HG02970 (cell line): ENCODE results near the gene ATPAF2.
"Not testable (repeated sequence)": the region's sequence is repeated elsewhere in the genome, so short reads cannot be mapped to it uniquely, and the experiment has no call there.

Experiments used
- ATAC-seq: cut with Tn5 transposase; IDR thresholded peaks from one replicate; pipeline ENCODE4 v1.9.1; 2021; ENCODE audit warnings: mild to moderate bottlenecking, moderate library complexity, moderate number of reproducible peaks; ENCODE audit not compliant: unreplicated experiment, low FRiP score

ATPAF2 gene

GRCh38 chr17:18014006-18014405 is 25.0 kb downstream of the ATPAF2 start:
- no peak for ATAC-seq

GRCh38 chr17:18011286-18011685 is 27.7 kb downstream of the ATPAF2 start:
- ATAC-seq: no peak

- no peak for ATAC-seq
Observed at GRCh38 chr17:18009609-18010420, 29.2 kb downstream of the ATPAF2 start.

- ATAC-seq: no peak
Observed at GRCh38 chr17:18008496-18009268, 30.3 kb downstream of the ATPAF2 start.

- ATAC-seq: no peak
Observed at GRCh38 chr17:18006495-18007239, 32.3 kb downstream of the ATPAF2 start.

GRCh38 chr17:18005496-18005895 is 33.5 kb downstream of the ATPAF2 start:
- ATAC-seq: no peak

GRCh38 chr17:18004884-18005305 is 34.1 kb downstream of the ATPAF2 start:
- ATAC-seq: no peak

GRCh38 chr17:18004345-18004744 is 34.6 kb downstream of the ATPAF2 start:
- no peak for ATAC-seq

- ATAC-seq: no peak
Observed at GRCh38 chr17:18002171-18002570, 36.8 kb downstream of the ATPAF2 start.

- no peak for ATAC-seq
Observed at GRCh38 chr17:18000030-18000408, 38.9 kb downstream of the ATPAF2 start.

- no peak for ATAC-seq
Observed at GRCh38 chr17:17999364-18000029, 39.5 kb downstream of the ATPAF2 start.

- ATAC-seq: no peak
Observed at GRCh38 chr17:17998934-17999333, 40.0 kb downstream of the ATPAF2 start.

GRCh38 chr17:17995887-17996286 is 43.1 kb downstream of the ATPAF2 start:
- ATAC-seq: not testable (repeated sequence)

GRCh38 chr17:17994271-17995069 is 44.5 kb downstream of the ATPAF2 start:
- ATAC-seq: no peak

GRCh38 chr17:17993852-17994251 is 45.1 kb downstream of the ATPAF2 start:
- ATAC-seq: no peak

- ATAC-seq: no peak
Observed at GRCh38 chr17:17993366-17993765, 45.6 kb downstream of the ATPAF2 start.

- no peak for ATAC-seq
Observed at GRCh38 chr17:17990282-17990681, 48.7 kb downstream of the ATPAF2 start.

- ATAC-seq: no peak
Observed at GRCh38 chr17:17989618-17990017, 49.4 kb downstream of the ATPAF2 start.

- ATAC-seq: no peak
Observed at GRCh38 chr17:17989081-17989480, 49.9 kb downstream of the ATPAF2 start.
